ENCODE data around the gene MGAT5.

DNA sequence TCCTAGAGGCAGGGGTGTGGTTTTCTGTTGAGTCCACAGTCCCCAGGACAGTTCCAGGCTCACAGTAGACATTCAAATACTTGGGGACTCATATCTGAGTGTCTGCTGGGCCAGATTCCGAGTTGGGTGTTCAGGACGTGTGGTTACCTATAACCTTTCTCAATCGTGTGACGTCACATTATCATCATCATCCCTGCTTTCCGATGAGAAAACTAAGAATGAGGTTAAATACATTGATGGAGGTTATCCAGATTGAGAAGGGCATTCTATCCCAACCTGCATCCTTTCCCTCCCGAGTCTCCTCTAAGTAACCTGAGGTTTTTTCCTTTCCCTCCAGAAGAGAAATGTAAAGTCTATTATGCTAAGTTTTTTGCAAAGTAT is 204.6 kb downstream of the MGAT5 start:
- no peak for TF ChIP-seq TSHZ2 (CRISPR knock-in tag; IDR thresholded peaks at IDR 0.05)
- no peak for TF ChIP-seq PPARA (CRISPR knock-in tag; IDR thresholded peaks at IDR 0.05; ENCODE audit: borderline replicate concordance)
- TF ChIP-seq, protein P1, sequence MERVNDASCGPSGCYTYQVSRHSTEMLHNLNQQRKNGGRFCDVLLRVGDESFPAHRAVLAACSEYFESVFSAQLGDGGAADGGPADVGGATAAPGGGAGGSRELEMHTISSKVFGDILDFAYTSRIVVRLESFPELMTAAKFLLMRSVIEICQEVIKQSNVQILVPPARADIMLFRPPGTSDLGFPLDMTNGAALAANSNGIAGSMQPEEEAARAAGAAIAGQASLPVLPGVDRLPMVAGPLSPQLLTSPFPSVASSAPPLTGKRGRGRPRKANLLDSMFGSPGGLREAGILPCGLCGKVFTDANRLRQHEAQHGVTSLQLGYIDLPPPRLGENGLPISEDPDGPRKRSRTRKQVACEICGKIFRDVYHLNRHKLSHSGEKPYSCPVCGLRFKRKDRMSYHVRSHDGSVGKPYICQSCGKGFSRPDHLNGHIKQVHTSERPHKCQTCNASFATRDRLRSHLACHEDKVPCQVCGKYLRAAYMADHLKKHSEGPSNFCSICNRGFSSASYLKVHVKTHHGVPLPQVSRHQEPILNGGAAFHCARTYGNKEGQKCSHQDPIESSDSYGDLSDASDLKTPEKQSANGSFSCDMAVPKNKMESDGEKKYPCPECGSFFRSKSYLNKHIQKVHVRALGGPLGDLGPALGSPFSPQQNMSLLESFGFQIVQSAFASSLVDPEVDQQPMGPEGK (CRISPR knock-in tag; IDR thresholded peaks at IDR 0.05; ENCODE audit: borderline replicate concordance) = no peak
- no peak for TF ChIP-seq ARNTL (CRISPR knock-in tag; IDR thresholded peaks at IDR 0.05; ENCODE audit: borderline replicate concordance, low read depth)
- TF ChIP-seq ZFP3 (CRISPR knock-in tag; IDR thresholded peaks at IDR 0.05) = no peak
- no peak for TF ChIP-seq BACH2 (CRISPR knock-in tag; IDR thresholded peaks at IDR 0.05; ENCODE audit: borderline replicate concordance)
- no peak for TF ChIP-seq SNAI2 (CRISPR knock-in tag; IDR thresholded peaks at IDR 0.05)
- TF ChIP-seq RARB (CRISPR knock-in tag; IDR thresholded peaks at IDR 0.05) = no peak
- TF ChIP-seq CSDC2 (CRISPR knock-in tag; IDR thresholded peaks at IDR 0.05) = no peak
- TF ChIP-seq, protein P2, sequence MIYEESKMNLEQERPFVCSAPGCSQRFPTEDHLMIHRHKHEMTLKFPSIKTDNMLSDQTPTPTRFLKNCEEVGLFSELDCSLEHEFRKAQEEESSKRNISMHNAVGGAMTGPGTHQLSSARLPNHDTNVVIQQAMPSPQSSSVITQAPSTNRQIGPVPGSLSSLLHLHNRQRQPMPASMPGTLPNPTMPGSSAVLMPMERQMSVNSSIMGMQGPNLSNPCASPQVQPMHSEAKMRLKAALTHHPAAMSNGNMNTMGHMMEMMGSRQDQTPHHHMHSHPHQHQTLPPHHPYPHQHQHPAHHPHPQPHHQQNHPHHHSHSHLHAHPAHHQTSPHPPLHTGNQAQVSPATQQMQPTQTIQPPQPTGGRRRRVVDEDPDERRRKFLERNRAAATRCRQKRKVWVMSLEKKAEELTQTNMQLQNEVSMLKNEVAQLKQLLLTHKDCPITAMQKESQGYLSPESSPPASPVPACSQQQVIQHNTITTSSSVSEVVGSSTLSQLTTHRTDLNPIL (CRISPR knock-in tag; IDR thresholded peaks at IDR 0.05; ENCODE audit: low read depth) = no peak
- TF ChIP-seq CSRNP3 (CRISPR knock-in tag; IDR thresholded peaks at IDR 0.05) = no peak
- TF ChIP-seq POU6F1 (CRISPR knock-in tag; IDR thresholded peaks at IDR 0.05; ENCODE audit: borderline replicate concordance, low read depth) = no peak
